GM12878 (cell line): ENCODE results near the gene TLR9. TPM values are rescaled to one million over a fixed set of nuclear protein-coding genes. Genes with fewer than 3 reads are reported as not detected.

Experiments
- ATAC-seq: fragments of 200-7000 bp; cut with Tn5 transposase; 3 replicates; pipeline ENCODE4 v1.9.1; 2020; ENCODE audit warnings: mild to moderate bottlenecking, moderate library complexity
- BruUV-seq: library from RNA; stranded (reverse); fragments of 400-500 nt; replicated peaks from 2 replicates; lab custom pipeline; 2021; lab: Mats Ljungman, UMichigan
- CTCF ChIA-PET: fragments of 300-600 bp; sonication (Branson Sonifier 250); formaldehyde crosslinking; extraction: SDS; loops from one replicate; lab custom pipeline; 2021; ENCODE audit warnings: inconsistent platforms; lab: Yijun Ruan, JAX
- POLR2A ChIA-PET: fragments of 350-600 bp; formaldehyde crosslinking; extraction: SDS; loops from one replicate; lab custom pipeline; 2021; ENCODE audit warnings: inconsistent platforms; lab: Charles Lee
- RAD21 ChIA-PET: fragments of 300-600 bp; sonication (Branson Sonifier 250); formaldehyde crosslinking; loops from one replicate; lab custom pipeline; 2023; ENCODE audit warnings: antibody characterized with exemption; ENCODE audit not compliant: unreplicated experiment; lab: Charles Lee
- SMC1A ChIA-PET: fragments of 300-600 bp; sonication (Branson Sonifier 250); formaldehyde crosslinking; loops from one replicate; lab custom pipeline; 2023; ENCODE audit not compliant: unreplicated experiment, uncharacterized antibody; lab: Charles Lee
- DNase-seq: peaks from one replicate; pipeline ENCODE4 v3.0.0-alpha.2; 2011; ENCODE audit warnings: low read depth, low spot score
- FAIRE-seq: peaks from 3 replicates; lab custom pipeline; 2011; peaks lifted over from hg19 to GRCh38; lab: Jason Lieb, UNC
- H2AFZ ChIP-seq: 2 replicates; pipeline ENCODE4 v1.6.0; 2011; ENCODE audit warnings: low read depth, low read length, control low read depth; ENCODE audit not compliant: control insufficient read depth
- H3K27ac ChIP-seq: 2 replicates; pipeline ENCODE4 v1.5.1; 2011; ENCODE audit warnings: control low read depth; ENCODE audit not compliant: control insufficient read depth, insufficient read depth
- H3K27me3 ChIP-seq, 2 experiments: replicated peaks in 1 of 2; 2 replicates each; pipeline versions ENCODE4 v1.6.0 to v1.6.1; 2011; ENCODE audit warnings: low read length in 1 of 2; ENCODE audit not compliant: control insufficient read depth in 2 of 2, insufficient read depth in 2 of 2
- H3K36me3 ChIP-seq, 2 experiments: 2 replicates each; pipeline ENCODE4 v1.5.1; 2011; ENCODE audit warnings: low read length in 1 of 2; ENCODE audit not compliant: control insufficient read depth in 2 of 2, insufficient read depth in 2 of 2
- H3K4me1 ChIP-seq: 2 replicates; pipeline ENCODE4 v1.6.1; 2011; ENCODE audit warnings: mild to moderate bottlenecking, low read length, moderate library complexity, mixed read lengths; ENCODE audit not compliant: control insufficient read depth, insufficient read depth
- H3K4me2 ChIP-seq: 2 replicates; pipeline ENCODE4 v1.6.0; 2011; ENCODE audit warnings: control low read depth; ENCODE audit not compliant: control insufficient read depth, insufficient read depth
- H3K4me3 ChIP-seq: fragments of 200-600 bp; sonication (generic); 2 replicates; pipeline ENCODE4 v1.5.1; 2016
- H3K79me2 ChIP-seq: 2 replicates; pipeline ENCODE4 v1.6.0; 2011; ENCODE audit warnings: low read length; ENCODE audit not compliant: control insufficient read depth, insufficient read depth
- H3K9ac ChIP-seq: 2 replicates; pipeline ENCODE4 v1.8.0; 2011; ENCODE audit warnings: low read length, control low read depth, mixed read lengths; ENCODE audit not compliant: control insufficient read depth, insufficient read depth
- H3K9me3 ChIP-seq: replicated peaks from 3 replicates; pipeline ENCODE4 v1.5.1; 2011; ENCODE audit warnings: mild to moderate bottlenecking, low read length; ENCODE audit not compliant: control insufficient read depth, insufficient read depth
- H4K20me1 ChIP-seq: 2 replicates; pipeline ENCODE4 v1.6.0; 2011; ENCODE audit not compliant: control insufficient read depth, insufficient read depth
- ATF2 ChIP-seq: IDR thresholded peaks from 2 replicates; pipeline ENCODE4 v1.6.1; 2012; ENCODE audit warnings: low read length, inconsistent platforms
- CREM ChIP-seq: IDR thresholded peaks from 2 replicates; pipeline ENCODE4 v1.6.1; 2014; ENCODE audit warnings: antibody characterized with exemption, low read depth
- E2F8 ChIP-seq: fragments of 450-650 bp; IDR thresholded peaks from 2 replicates; pipeline ENCODE4 v1.6.1; 2018; ENCODE audit warnings: mild to moderate bottlenecking, low read depth, moderate library complexity; ENCODE audit not compliant: partially characterized antibody
- HDAC6 ChIP-seq: fragments of 200-600 bp; sonication (generic); IDR thresholded peaks from one replicate; pipeline ENCODE4 v1.8.0; 2017; ENCODE audit warnings: antibody characterized with exemption; ENCODE audit not compliant: unreplicated experiment
- JUND ChIP-seq: IDR thresholded peaks from 2 replicates; pipeline ENCODE4 v1.6.1; 2012; ENCODE audit warnings: low read depth, mild to moderate bottlenecking, low read length, improper control_type of control experiment, moderate library complexity
- MAX ChIP-seq: IDR thresholded peaks from 2 replicates; pipeline ENCODE4 v1.6.1; 2012; ENCODE audit warnings: low read depth, low read length, improper control_type of control experiment
- RAD51 ChIP-seq: fragments of 450-650 bp; IDR thresholded peaks from 2 replicates; pipeline ENCODE4 v1.6.1; 2016; ENCODE audit warnings: moderate library complexity, mild to moderate bottlenecking, inconsistent platforms
- RELA ChIP-seq: fragments of 450-650 bp; IDR thresholded peaks from 2 replicates; pipeline ENCODE4 v1.8.0; 2014; ENCODE audit warnings: borderline replicate concordance; ENCODE audit not compliant: partially characterized antibody
- ZNF207 ChIP-seq: fragments of 450-650 bp; IDR thresholded peaks from 2 replicates; pipeline ENCODE4 v1.6.1; 2014; ENCODE audit warnings: antibody characterized with exemption, mild to moderate bottlenecking, borderline replicate concordance
- WGBS: methylation state at CpG from one replicate; pipeline ENCODE4 v1.1.6; 2016; ENCODE audit warnings: low lambda C conversion rate; ENCODE audit not compliant: insufficient replicate concordance, insufficient coverage; ENCODE audit errors: missing lambda C conversion rate; 5-methylcytosine and 5-hydroxymethylcytosine counted together
- in situ Hi-C: fragments of 300-500 bp; cut with MboI; formaldehyde crosslinking; loops from 9 replicates; pipeline ENCODE4 v1.14.3; 2018; ENCODE audit warnings: mixed read lengths
- intact Hi-C: fragments of 100-400 bp; cut with micrococcal nuclease; formaldehyde crosslinking; loops from one replicate; pipeline ENCODE4 v1.14.2; 2022; ENCODE audit not compliant: unreplicated experiment
- polyA plus RNA-seq, 11 experiments: library from polyadenylated mRNA; depleted of rRNA in 4 of 11; unstranded in 6 of 11; stranded (reverse) in 5 of 11; fragments of >200 nt; fragmentation: Nextera tagmentation in 4 of 11; fragmentation: Illumina TruSeq in 1 of 11; extraction: Ambion mirVana in 4 of 11; extraction: Trizol in 1 of 11; gene quantifications; 1 replicate in 1 of 11; 2 replicates in 10 of 11; pipeline versions ENCODE4 v1.2.1 to v1.2.3, GENCODE V29; 2011 to 2016; ENCODE audit warnings: inconsistent platforms in 2 of 11, missing spikeins in 2 of 11, low read depth in 1 of 11
- total RNA-seq, 4 experiments: library from RNA; depleted of rRNA in 3 of 4; stranded (reverse); fragments of >200 nt in 3 of 4; fragmentation: Illumina TruSeq in 1 of 4; extraction: Trizol in 1 of 4; gene quantifications; 2 replicates each; pipeline versions ENCODE4 v1.2.1 to v1.2.3, GENCODE V29; 2013 to 2021
- TF ChIP-seq, protein P1 (sequence below): fragments of 150-350 bp; IDR thresholded peaks from 2 replicates; pipeline ENCODE4 v1.6.1; 2014; ENCODE audit warnings: mild to moderate bottlenecking, low read depth, low read length

Gene TLR9
- total and polyA plus RNA-seq, 10 of the 15 experiments (the other 5 are each of a cell fraction or from before 2014, with no cell fraction given), result 0.10 to 4.8 (median 0.53) TPM; not detected in 1

GRCh38 chr3:52202384-52203077 lies 22.9 kb downstream of the TLR9 start (continued):
- TF ChIP-seq, protein P1, sequence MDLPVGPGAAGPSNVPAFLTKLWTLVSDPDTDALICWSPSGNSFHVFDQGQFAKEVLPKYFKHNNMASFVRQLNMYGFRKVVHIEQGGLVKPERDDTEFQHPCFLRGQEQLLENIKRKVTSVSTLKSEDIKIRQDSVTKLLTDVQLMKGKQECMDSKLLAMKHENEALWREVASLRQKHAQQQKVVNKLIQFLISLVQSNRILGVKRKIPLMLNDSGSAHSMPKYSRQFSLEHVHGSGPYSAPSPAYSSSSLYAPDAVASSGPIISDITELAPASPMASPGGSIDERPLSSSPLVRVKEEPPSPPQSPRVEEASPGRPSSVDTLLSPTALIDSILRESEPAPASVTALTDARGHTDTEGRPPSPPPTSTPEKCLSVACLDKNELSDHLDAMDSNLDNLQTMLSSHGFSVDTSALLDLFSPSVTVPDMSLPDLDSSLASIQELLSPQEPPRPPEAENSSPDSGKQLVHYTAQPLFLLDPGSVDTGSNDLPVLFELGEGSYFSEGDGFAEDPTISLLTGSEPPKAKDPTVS, result no peak
- TF ChIP-seq JUND (no peak), MAX (no peak), RAD51 (no peak)

DNA sequence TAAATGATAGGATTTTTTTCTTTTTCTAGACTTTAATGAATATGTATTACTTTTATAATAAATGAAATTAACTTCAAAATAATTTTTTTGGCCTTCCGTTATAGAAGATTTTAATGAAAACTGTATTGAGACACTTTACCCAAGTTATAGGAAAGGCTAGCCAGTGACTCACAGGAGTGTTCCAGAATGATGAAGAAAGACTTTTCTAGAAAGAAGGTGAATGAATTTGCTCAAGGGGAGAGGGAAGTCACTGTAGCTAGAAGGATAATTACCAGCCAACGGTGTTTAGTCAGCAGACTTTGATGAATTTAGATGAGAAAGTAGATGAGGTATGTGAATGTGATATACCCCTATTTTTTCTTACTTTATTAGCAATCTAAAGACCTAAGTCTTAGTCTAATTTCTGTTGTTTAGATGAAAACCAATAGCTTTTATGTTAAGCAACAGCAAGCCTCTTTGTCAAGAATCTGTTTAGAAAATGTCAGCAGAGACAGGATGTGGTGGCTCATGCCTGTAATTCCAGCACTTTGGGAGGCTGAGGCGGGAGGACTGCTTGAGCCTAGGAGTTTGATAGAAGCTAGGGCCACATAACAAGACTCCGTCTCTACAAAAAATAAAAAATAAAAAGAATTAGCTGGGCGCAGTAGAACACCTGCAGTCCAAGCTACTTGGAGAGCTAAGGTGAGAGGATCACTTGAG lies 24.3 kb downstream of the TLR9 start:
- FAIRE-seq, result no peak
- BruUV-seq, result no TSS peak
- TF ChIP-seq E2F8, result no peak
- no peak for TF ChIP-seq RELA
- no peak for TF ChIP-seq HDAC6
- TF ChIP-seq ATF2, result no peak
- TF ChIP-seq CREM, result no peak
- TF ChIP-seq ZNF207, result no peak

More for the DNA sequence above, 24.3 kb downstream of the TLR9 start:
- intact Hi-C loops, result no loop called here
- Histone ChIP-seq H3K4me3 (0 out of 2 replicates have a peak overlapping the region, but pooled peaks have one; percentile 28), H3K9me3 (no peaks in the 10 kb centered on the region), H3K79me2 (peaks cover 24% of the 10 kb centered on the region), H3K4me1 (peaks cover 36% of the 10 kb centered on the region), H3K27ac (peak overlapping the region; percentile 62; the same call in 1 of the 2 replicates), H3K27me3 (no peaks in the 10 kb centered on the region), H4K20me1 (no peaks in the 10 kb centered on the region), H3K4me2 (peak overlapping the region; percentile 44), H3K36me3 (peaks cover 2 to 20% of the 10 kb centered on the region in 2 experiments; a peak in 3 of 4 replicates), H3K9ac (no peak overlapping the region), H2AFZ (no peak overlapping the region)
- in situ Hi-C loops, result no loop called here
- RAD21 ChIA-PET, result interaction anchor here (1.4 to 3.4 kb wide), 4 partner anchors 20 to 197 kb away, joined by 3 to 22 read pairs (median 10); partner anchors contain the start of genes POC1A and TLR9
- SMC1A ChIA-PET, result interaction anchor here (0.9 to 2.8 kb wide), 8 partner anchors 19 to 148 kb away, joined by 3 to 28 read pairs (median 4); partner anchors contain the start of genes DUSP7, POC1A and TLR9
- WGBS, result 81% methylated on average over 5 of the region's 5 CpGs
- CTCF ChIA-PET, result interaction anchor here (0.6 to 7.2 kb wide), 9 partner anchors 9 to 245 kb away, joined by 3 to 59 read pairs (median 6); partner anchors contain the start of genes DUSP7, POC1A, TLR9 and WDR82
- no peak for ATAC-seq
- DNase-seq, result no peak
- POLR2A ChIA-PET, result interaction anchor here (0.9 to 1.8 kb wide), 9 partner anchors 9 to 144 kb away, joined by 3 to 4 read pairs (median 3); partner anchors contain the start of genes DUSP7 and TLR9
